Spleen (tissue), 7 donors: ENCODE measurements around the gene OSBPL1A.

Experiments
- POLR2A ChIP-seq, 3 donors: fragments of 450-650 bp; IDR thresholded peaks; one replicate each; pipeline ENCODE4 v1.5.1; 2017; ENCODE audit warnings: antibody characterized with exemption in 3 of 3, mild to moderate bottlenecking in 1 of 3
- TF ChIP-seq, protein P1 (sequence below), 11 experiments: fragments of 200-600 bp in 7 of 11; fragments of 450-650 bp in 4 of 11; sonication (generic) in 4 of 11; IDR thresholded peaks in 8 of 11; conservative IDR thresholded peaks in 3 of 11; 1 replicate in 7 of 11; 2 replicates in 4 of 11; pipeline versions ENCODE4 v1.4.0 to v1.8.0; 2016 to 2021; ENCODE audit warnings: antibody characterized with exemption in 11 of 11, inconsistent platforms in 4 of 11, mild to moderate bottlenecking in 1 of 11
- donor health status: DM: no; HTN: no; CAD: no; lungs with moderate emphysema.
- donor health status: DM: no; HTN: no; CAD: no.
- donor health status: DM: no; HTN: no; CAD: no.

DNA sequence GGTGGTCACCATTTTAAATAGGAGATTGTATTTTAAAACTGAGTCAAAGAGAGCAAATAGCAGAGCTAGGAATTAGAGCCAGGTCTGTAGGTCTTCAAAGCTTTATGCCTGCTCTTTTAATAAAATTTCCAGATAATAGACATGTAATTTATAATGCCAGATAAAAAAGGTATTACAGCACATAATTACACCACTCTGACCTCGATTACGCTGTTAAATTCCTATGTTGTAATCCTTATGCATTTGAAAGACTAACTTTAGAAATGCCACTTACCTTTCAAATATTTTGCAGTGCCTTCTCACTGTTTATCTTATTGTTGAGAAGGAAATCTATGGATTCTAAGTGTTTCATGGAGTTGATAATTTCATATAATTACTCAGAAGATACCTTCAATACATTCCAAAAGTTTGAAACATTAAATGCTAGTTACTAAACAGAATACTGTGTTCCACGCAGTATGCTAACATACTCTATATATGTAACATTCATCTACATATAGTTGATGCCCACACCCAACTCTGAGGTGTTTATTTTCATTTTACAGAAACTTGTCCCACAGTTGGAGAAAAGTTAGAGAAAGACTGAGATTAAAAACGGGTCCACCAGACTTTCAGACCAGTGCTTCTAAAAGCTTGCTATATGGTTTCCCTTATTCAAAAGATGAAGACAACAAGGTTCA is 120.0 kb downstream of the OSBPL1A start:
- TF ChIP-seq, protein P1, sequence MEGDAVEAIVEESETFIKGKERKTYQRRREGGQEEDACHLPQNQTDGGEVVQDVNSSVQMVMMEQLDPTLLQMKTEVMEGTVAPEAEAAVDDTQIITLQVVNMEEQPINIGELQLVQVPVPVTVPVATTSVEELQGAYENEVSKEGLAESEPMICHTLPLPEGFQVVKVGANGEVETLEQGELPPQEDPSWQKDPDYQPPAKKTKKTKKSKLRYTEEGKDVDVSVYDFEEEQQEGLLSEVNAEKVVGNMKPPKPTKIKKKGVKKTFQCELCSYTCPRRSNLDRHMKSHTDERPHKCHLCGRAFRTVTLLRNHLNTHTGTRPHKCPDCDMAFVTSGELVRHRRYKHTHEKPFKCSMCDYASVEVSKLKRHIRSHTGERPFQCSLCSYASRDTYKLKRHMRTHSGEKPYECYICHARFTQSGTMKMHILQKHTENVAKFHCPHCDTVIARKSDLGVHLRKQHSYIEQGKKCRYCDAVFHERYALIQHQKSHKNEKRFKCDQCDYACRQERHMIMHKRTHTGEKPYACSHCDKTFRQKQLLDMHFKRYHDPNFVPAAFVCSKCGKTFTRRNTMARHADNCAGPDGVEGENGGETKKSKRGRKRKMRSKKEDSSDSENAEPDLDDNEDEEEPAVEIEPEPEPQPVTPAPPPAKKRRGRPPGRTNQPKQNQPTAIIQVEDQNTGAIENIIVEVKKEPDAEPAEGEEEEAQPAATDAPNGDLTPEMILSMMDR (IDR thresholded peaks at IDR 0.05 in 8 of 11, conservative IDR thresholded peaks at IDR 0.05 in 3 of 11) = no peak
- TF ChIP-seq POLR2A (IDR thresholded peaks at IDR 0.05) = no peak
